Astrocyte (in vitro differentiated cells and primary cell): ENCODE results near the gene ZNRF2. TPM values are rescaled to one million over a fixed set of nuclear protein-coding genes. Genes with fewer than 3 reads are reported as not detected.

Experiments used
- DNase-seq: peaks from one replicate; pipeline ENCODE4 v3.0.0-alpha.2; 2010; ENCODE audit warnings: low read depth
- FAIRE-seq: peaks from 2 replicates; lab custom pipeline; 2011; peaks lifted over from hg19 to GRCh38; lab: Jason Lieb, UNC
- H2AFZ ChIP-seq: 2 replicates; pipeline ENCODE4 v1.6.0; 2012; ENCODE audit warnings: low read depth, low read length, inconsistent platforms
- H3K27ac ChIP-seq: 2 replicates; pipeline ENCODE4 v1.5.1; 2011; ENCODE audit warnings: low read depth, low read length, inconsistent platforms
- H3K27me3 ChIP-seq: 2 replicates; pipeline ENCODE4 v1.6.0; 2011; ENCODE audit warnings: low read length, inconsistent platforms; ENCODE audit not compliant: insufficient read depth
- H3K36me3 ChIP-seq: 2 replicates; pipeline ENCODE4 v1.5.1; 2011; ENCODE audit warnings: low read length, inconsistent platforms; ENCODE audit not compliant: insufficient read depth
- H3K4me1 ChIP-seq: 2 replicates; pipeline ENCODE4 v1.5.1; 2011; ENCODE audit warnings: low read length, inconsistent platforms; ENCODE audit not compliant: insufficient read depth
- H3K4me2 ChIP-seq: 2 replicates; pipeline ENCODE4 v1.6.0; 2012; ENCODE audit warnings: low read length, inconsistent platforms
- H3K4me3 ChIP-seq: 2 replicates; pipeline ENCODE4 v1.5.1; 2011; ENCODE audit warnings: low read depth, mild to moderate bottlenecking, low read length, inconsistent platforms; ENCODE audit not compliant: insufficient read depth
- H3K79me2 ChIP-seq: 2 replicates; pipeline ENCODE4 v1.6.0; 2012; ENCODE audit warnings: mild to moderate bottlenecking, low read length, inconsistent platforms; ENCODE audit not compliant: insufficient read depth
- H3K9ac ChIP-seq: 2 replicates; pipeline ENCODE4 v1.6.0; 2012; ENCODE audit warnings: mild to moderate bottlenecking, low read length, inconsistent platforms
- H3K9me3 ChIP-seq: 2 replicates; pipeline ENCODE4 v1.5.1; 2012; ENCODE audit warnings: low read depth, mild to moderate bottlenecking, low read length, inconsistent platforms; ENCODE audit not compliant: insufficient read depth
- H4K20me1 ChIP-seq: 2 replicates; pipeline ENCODE4 v1.6.0; 2012; ENCODE audit warnings: low read length, inconsistent platforms; ENCODE audit not compliant: insufficient read depth
- H3K27ac Mint-ChIP-seq: one replicate; pipeline ENCODE4 v1.8.0; 2021; ENCODE audit warnings: mild to moderate bottlenecking, mixed read lengths; ENCODE audit not compliant: unreplicated experiment
- H3K27me3 Mint-ChIP-seq: one replicate; pipeline ENCODE4 v1.8.0; 2021; ENCODE audit warnings: low read depth, mixed read lengths; ENCODE audit not compliant: unreplicated experiment
- H3K36me3 Mint-ChIP-seq: one replicate; pipeline ENCODE4 v1.8.0; 2021; ENCODE audit warnings: low read depth, mixed read lengths; ENCODE audit not compliant: unreplicated experiment
- H3K4me1 Mint-ChIP-seq: one replicate; pipeline ENCODE4 v1.8.0; 2021; ENCODE audit warnings: low read depth, mixed read lengths; ENCODE audit not compliant: unreplicated experiment
- H3K4me3 Mint-ChIP-seq: one replicate; pipeline ENCODE4 v1.8.0; 2021; ENCODE audit warnings: mild to moderate bottlenecking, moderate library complexity, mixed read lengths; ENCODE audit not compliant: unreplicated experiment
- H3K9me3 Mint-ChIP-seq: one replicate; pipeline ENCODE4 v1.8.0; 2021; ENCODE audit warnings: mild to moderate bottlenecking, mixed read lengths; ENCODE audit not compliant: unreplicated experiment
- CTCF ChIP-seq: IDR thresholded peaks from 2 replicates; pipeline ENCODE4 v1.5.1; 2011; ENCODE audit warnings: low read depth, mild to moderate bottlenecking, inconsistent platforms, low read length, moderate library complexity; ENCODE audit not compliant: insufficient read depth
- EZH2 ChIP-seq: IDR thresholded peaks from 2 replicates; pipeline ENCODE4 v1.6.1; 2012; ENCODE audit warnings: mild to moderate bottlenecking, low read length, inconsistent platforms; ENCODE audit not compliant: insufficient read depth
- total RNA-seq: library from RNA; stranded (reverse); gene quantifications from 2 replicates; pipeline ENCODE4 v1.2.1, GENCODE V29; 2021

The ZNRF2 gene
- total RNA-seq, 1 donor from 2014 or later, result 9.9 TPM

- peak; percentile 55 for DNase-seq
- Histone ChIP-seq H3K36me3 (no peaks in the 10 kb centered on the region), H3K4me3 (no peak overlapping the region), H3K9ac (no peak overlapping the region), H3K4me1 (peaks cover 9% of the 10 kb centered on the region), H3K27ac (no peak overlapping the region), H3K79me2 (no peaks in the 10 kb centered on the region), H3K4me2 (no peak overlapping the region), H4K20me1 (no peaks in the 10 kb centered on the region), H2AFZ (no peak overlapping the region), H3K9me3 (peaks cover 3% of the 10 kb centered on the region), H3K27me3 (peaks cover 31% of the 10 kb centered on the region)
- no peak for FAIRE-seq
- Mint-ChIP-seq H3K36me3 (peaks cover 2% of the 10 kb centered on the region), H3K4me3 (no peak overlapping the region), H3K4me1 (peaks cover 26% of the 10 kb centered on the region), H3K27me3 (peaks cover 4% of the 10 kb centered on the region), H3K27ac (peak overlapping the region; percentile 72), H3K9me3 (peaks cover 4% of the 10 kb centered on the region)
- TF ChIP-seq EZH2 (no peak), CTCF (no peak)
Measured at GRCh38 chr7:30238721-30239441, 45.5 kb upstream of the ZNRF2 start.

GRCh38 chr7:30240106-30240800, 44.1 kb upstream of the ZNRF2 start:
- no peaks in the 10 kb centered on the region for H3K36me3 ChIP-seq
- Mint-ChIP-seq H3K4me3 (no peak overlapping the region), H3K4me1 (peaks cover 26% of the 10 kb centered on the region), H3K36me3 (peaks cover 2% of the 10 kb centered on the region), H3K9me3 (peaks cover 4% of the 10 kb centered on the region), H3K27ac (peak overlapping the region; percentile 91), H3K27me3 (peaks cover 4% of the 10 kb centered on the region)
- H3K4me2 ChIP-seq, result no peak overlapping the region
- no peak for FAIRE-seq
- no peak overlapping the region for H3K27ac ChIP-seq
- no peaks in the 10 kb centered on the region for H3K79me2 ChIP-seq
- peak; percentile 79 for DNase-seq
- no peak overlapping the region for H3K9ac ChIP-seq
- peaks cover 3% of the 10 kb centered on the region for H3K9me3 ChIP-seq
- H3K27me3 ChIP-seq, result peaks cover 31% of the 10 kb centered on the region
- H3K4me3 ChIP-seq, result no peak overlapping the region
- no peak for TF ChIP-seq CTCF
- TF ChIP-seq EZH2, result no peak
- H4K20me1 ChIP-seq, result no peaks in the 10 kb centered on the region
- no peak overlapping the region for H2AFZ ChIP-seq
- peaks cover 9% of the 10 kb centered on the region for H3K4me1 ChIP-seq

- Histone ChIP-seq H4K20me1 (no peaks in the 10 kb centered on the region), H2AFZ (no peak overlapping the region), H3K4me3 (no peak overlapping the region), H3K79me2 (no peaks in the 10 kb centered on the region), H3K36me3 (no peaks in the 10 kb centered on the region), H3K4me1 (peaks cover 9% of the 10 kb centered on the region), H3K27ac (no peak overlapping the region), H3K27me3 (peaks cover 33% of the 10 kb centered on the region), H3K9me3 (no peaks in the 10 kb centered on the region), H3K9ac (no peak overlapping the region), H3K4me2 (no peak overlapping the region)
- Mint-ChIP-seq H3K4me3 (no peak overlapping the region), H3K36me3 (peaks cover 2% of the 10 kb centered on the region), H3K27me3 (peaks cover 11% of the 10 kb centered on the region), H3K27ac (no peak overlapping the region), H3K9me3 (peaks cover 4% of the 10 kb centered on the region), H3K4me1 (peaks cover 26% of the 10 kb centered on the region)
- peak; percentile 51 for DNase-seq
- FAIRE-seq, result no peak
- TF ChIP-seq EZH2, result no peak
- TF ChIP-seq CTCF, result no peak
Measured at GRCh38 chr7:30241767-30242166, 42.6 kb upstream of the ZNRF2 start.
